Muscle layer of colon (tissue), 2 donors: Measurements from ENCODE around the gene OTOP2.
"Not testable (repeated sequence)": the region's sequence is repeated elsewhere in the genome, so short reads cannot be mapped to it uniquely, and the experiment has no call there.

Source experiments
- H3K27ac ChIP-seq: one replicate; pipeline ENCODE4 v1.7.0; 2013; ENCODE audit warnings: low read depth, mild to moderate bottlenecking, low read length, moderate library complexity
- H3K27me3 ChIP-seq, 2 donors: one replicate each; pipeline ENCODE4 v1.7.0; 2013; ENCODE audit warnings: low read length in 2 of 2, mild to moderate bottlenecking in 2 of 2; ENCODE audit not compliant: insufficient read depth in 2 of 2, control insufficient read depth in 1 of 2
- H3K36me3 ChIP-seq: one replicate; pipeline ENCODE4 v1.7.0; 2013; ENCODE audit warnings: mild to moderate bottlenecking, low read length; ENCODE audit not compliant: insufficient read depth
- H3K4me1 ChIP-seq: one replicate; pipeline ENCODE4 v1.7.0; 2013; ENCODE audit warnings: mild to moderate bottlenecking, low read length; ENCODE audit not compliant: insufficient read depth
- H3K4me3 ChIP-seq, 2 donors: one replicate each; pipeline ENCODE4 v1.7.0; 2013; ENCODE audit warnings: low read length in 2 of 2, low read depth in 1 of 2, mild to moderate bottlenecking in 1 of 2, moderate library complexity in 1 of 2
- H3K9ac ChIP-seq: one replicate; pipeline ENCODE4 v1.7.0; 2013; ENCODE audit warnings: low read length
- H3K9me3 ChIP-seq: one replicate; pipeline ENCODE4 v1.7.0; 2013; ENCODE audit warnings: mild to moderate bottlenecking, low read length
- donor health status: abdominal sarcoma.
- donor health status: Adenocarcinoma of cecum.

OTOP2 gene

DNA sequence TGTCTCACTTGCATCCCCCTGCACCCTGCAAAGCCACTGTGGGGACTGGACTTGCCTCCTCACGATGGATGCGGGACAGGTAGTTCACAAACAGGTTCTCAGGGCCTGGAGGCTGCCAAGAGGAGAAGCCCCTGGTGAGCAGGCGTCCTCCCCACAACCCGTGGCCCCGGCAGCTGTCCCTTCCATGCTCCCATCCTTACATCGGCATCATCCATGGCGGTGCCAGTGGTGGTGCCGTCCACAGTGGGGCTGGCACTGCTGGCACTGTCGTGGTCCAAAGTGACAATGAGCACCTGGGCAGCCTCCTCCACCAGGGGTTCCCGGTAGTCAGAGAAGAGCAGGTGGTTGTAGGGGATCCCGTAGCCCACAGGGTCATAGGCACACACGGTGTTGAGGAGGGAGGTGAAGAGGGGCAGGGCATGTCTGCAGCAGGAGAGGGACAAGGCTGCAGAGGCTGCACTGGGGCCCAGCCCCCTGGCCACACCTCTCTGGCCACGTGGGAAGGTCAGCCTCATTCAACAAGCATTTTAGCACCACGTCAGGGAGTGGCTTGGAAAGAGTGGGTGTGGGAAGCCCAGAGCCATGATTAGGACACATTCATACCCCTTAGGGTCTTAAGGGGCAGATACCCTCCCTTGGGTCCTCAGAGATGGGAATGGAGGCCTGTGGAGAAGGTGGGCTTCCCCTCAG, 35.9 kb downstream of the OTOP2 start:
- Histone ChIP-seq H3K36me3 (no peaks in the 10 kb centered on the region), H3K27me3 (peaks cover 0 to 3% of the 10 kb centered on the region in 2 donors), H3K27ac (no peak overlapping the region), H3K9me3 (no peaks in the 10 kb centered on the region), H3K4me3 (no peak overlapping the region), H3K4me1 (no peaks in the 10 kb centered on the region), H3K9ac (no peak overlapping the region)

DNA sequence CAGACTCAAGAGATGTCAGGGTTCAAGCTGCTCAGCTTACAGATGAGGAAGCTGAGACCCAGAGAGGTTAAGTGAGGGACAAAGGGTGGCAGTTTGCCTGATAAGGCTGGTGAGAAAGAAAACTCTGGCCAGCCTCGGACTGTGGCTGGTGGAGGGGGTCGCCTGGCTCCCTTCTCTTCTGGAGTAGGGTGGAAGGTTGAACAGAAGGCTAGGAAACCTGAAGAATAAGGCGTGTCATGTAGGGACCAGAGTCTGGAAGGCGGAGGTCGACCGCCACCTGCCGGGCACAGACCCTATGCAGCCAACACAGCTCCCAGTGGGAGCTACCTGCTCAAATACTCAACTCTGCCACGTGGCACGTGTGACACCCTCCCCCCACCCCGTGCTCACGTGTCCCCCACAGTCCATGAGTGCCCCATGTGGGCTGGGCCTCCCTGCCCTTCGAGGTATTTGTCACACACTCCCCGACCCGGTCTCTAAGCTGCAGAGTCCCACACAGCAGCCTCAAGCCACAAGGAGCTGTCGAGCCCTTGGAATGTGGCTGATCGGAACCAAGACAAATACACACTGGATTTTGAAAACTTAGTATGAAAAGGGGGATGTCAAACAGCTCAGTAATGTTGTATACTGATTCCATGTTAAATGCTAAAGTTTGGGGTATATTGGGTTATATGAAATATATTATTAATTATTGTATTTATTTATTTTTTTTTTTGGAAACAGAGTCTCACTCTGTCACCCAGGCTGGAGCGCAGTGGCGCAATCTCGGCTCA, 36.7 kb downstream of the OTOP2 start:
- H3K27me3 ChIP-seq, result peaks cover 0 to 3% of the 10 kb centered on the region in 2 donors
- H3K36me3 ChIP-seq, result no peaks in the 10 kb centered on the region
- H3K27ac ChIP-seq, result no peak overlapping the region
- H3K4me3 ChIP-seq, result no peak overlapping the region
- H3K9me3 ChIP-seq, result no peaks in the 10 kb centered on the region
- H3K9ac ChIP-seq, result no peak overlapping the region
- H3K4me1 ChIP-seq, result no peaks in the 10 kb centered on the region

DNA sequence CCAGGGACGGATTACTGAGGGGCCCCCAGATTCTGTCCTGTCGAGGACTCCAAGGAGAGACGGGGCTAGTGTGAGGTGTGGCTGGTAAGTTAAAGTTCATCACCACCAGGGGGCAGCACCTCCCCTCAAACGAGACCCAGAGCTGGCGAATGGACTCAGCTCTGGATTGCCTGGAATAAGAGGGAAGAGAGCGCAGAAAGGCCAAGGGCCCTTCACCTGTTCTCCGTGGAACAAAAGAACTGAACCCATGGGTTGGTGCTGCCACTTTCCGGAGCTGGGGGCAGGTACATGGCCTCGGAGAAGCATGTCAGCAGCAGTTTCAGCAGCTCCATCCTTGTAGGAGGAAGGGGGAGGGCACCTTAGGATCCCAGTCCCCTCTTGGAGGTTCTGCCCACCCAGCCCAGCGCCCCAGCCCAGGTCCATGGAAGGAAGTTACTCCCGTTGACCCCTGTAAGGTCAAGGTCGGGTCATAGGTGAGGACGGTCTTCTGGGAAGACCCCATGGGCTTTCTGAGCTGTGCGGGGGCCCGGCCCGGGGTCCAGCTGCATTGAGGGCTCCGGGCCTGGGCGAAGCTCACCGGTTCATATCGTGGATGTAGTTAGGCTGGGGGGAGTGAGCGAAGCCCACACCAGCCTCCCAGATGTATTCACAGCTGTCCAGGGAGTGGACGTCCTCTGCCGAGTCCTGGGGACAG, 37.7 kb downstream of the OTOP2 start:
- no peak overlapping the region for H3K4me3 ChIP-seq
- no peaks in the 10 kb centered on the region for H3K36me3 ChIP-seq
- H3K27ac ChIP-seq, result no peak overlapping the region
- H3K4me1 ChIP-seq, result no peaks in the 10 kb centered on the region
- H3K9ac ChIP-seq, result no peak overlapping the region
- H3K9me3 ChIP-seq, result no peaks in the 10 kb centered on the region
- peaks cover 0 to 3% of the 10 kb centered on the region in 2 donors for H3K27me3 ChIP-seq

DNA sequence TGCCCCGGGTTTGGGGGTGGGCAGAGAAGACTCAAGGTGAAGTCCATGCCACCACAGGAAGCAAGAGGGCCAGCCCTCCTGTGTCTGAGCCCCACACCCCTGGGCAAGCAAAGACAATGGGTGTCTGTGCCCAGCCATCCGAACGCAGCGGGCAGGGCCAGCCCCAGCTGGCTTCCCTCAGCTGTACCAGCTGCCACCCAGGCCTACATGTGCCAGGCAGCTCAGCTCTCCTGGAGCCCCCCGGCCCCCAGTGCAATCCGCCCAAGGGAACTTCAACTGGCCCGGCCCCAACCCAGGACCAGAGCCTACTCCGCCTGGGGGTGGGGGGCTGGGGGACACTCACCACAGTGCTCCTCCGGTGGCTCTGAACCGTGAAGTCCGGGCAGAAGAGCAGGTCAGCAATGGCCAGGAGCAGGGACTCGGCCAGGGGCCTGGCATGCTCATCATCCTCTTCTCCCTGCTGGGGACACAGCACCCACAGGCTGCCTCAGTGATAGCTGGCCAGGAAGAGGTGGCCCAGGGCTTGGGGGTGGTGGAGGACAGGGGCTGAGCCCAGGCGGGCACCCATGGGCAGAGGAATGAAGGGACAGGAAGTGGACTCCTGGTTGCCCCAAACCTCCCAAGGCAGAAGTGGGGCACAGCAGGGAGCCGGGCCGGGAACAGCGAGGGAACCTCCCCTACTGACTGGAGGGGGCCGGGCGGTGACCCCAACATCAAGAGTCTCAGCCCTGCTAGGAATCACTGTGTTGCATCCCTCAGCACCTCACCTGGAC, 38.7 kb downstream of the OTOP2 start:
- Histone ChIP-seq H3K4me3 (no peak overlapping the region), H3K9me3 (no peaks in the 10 kb centered on the region), H3K27me3 (peaks cover 0 to 3% of the 10 kb centered on the region in 2 donors), H3K36me3 (no peaks in the 10 kb centered on the region), H3K9ac (no peak overlapping the region), H3K27ac (no peak overlapping the region), H3K4me1 (no peaks in the 10 kb centered on the region)

DNA sequence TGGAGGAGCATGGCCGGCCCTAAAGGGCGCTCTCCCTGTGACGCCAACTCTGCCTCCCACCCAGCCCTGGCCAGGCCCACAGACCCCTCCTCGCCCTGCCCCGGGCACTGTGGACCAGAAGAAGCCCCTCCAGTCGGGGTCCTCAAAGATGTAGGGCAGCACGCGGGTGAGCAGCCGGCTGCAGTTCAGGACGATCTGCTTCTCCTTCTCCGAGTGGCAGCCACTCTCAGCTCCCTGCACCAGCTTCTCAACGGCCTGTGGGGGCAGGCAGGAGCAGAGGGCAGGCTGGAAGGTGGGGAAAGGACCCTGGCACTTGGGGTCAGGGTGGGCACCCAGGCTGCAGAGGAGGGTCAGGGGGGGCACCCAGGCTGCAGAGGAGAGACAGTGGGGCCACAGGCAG, 39.6 kb downstream of the OTOP2 start:
- no peak overlapping the region for H3K4me3 ChIP-seq
- no peak overlapping the region for H3K9ac ChIP-seq
- H3K27me3 ChIP-seq, result peaks cover 0 to 3% of the 10 kb centered on the region in 2 donors
- H3K27ac ChIP-seq, result no peak overlapping the region
- H3K9me3 ChIP-seq, result no peaks in the 10 kb centered on the region
- H3K4me1 ChIP-seq, result no peaks in the 10 kb centered on the region
- H3K36me3 ChIP-seq, result no peaks in the 10 kb centered on the region

DNA sequence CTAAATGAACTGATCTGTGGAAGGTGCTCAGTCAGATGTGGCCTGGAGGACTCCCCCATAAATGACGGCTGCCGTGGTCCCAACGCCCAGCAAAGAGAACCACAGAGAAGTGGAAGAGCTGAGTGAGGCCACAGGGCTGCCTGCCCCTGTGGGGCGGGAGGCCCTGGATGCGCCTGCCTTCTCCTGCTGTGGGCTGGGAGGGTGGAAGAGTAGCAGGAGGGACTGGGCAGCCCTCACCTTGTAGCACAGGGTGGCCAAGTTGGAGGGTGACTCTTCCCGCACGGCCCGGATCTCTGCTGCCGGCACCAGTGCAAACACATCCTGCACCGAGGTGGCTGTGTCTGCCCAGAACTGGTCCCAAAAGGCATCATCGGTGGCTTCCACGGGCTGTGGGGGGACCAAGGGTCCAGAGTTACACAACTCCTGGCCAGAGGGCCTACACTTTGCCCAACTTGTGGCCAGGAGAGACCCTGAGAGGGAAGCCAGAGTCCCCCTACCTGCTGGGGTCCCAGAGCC, 40.2 kb downstream of the OTOP2 start:
- peaks cover 0 to 3% of the 10 kb centered on the region in 2 donors for H3K27me3 ChIP-seq
- H3K9ac ChIP-seq, result no peak overlapping the region
- H3K4me3 ChIP-seq, result no peak overlapping the region
- no peak overlapping the region for H3K27ac ChIP-seq
- H3K4me1 ChIP-seq, result no peaks in the 10 kb centered on the region
- no peaks in the 10 kb centered on the region for H3K36me3 ChIP-seq
- no peaks in the 10 kb centered on the region for H3K9me3 ChIP-seq

DNA sequence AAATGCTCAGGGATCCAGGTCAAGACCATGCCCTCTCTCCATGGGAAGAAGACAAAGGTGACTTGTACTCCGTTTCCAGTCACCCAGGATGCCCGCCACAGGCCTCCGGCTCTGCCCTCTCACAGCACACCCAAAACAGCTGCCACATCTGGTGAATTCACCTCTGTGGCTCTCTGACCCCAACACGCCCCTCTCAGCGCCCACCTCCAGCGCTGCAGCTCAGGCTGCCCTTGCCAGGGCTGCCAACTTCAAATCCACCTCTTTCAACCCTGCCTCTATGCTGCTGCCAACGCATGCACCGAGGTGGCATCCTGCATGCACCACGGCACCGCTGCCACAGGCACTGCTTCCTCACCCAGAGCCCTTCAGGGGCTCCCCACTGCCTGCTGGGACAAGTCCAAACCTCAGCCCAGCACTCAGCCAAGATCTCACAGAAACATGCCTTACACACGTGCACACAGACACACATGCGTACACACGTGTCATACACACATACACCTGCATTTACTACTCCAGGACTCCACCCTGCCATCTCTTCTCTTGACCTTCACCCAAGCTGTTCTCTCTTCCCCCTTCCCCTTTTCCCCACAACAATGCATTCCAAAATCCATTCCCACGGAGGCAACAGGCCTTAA, 41.0 kb downstream of the OTOP2 start:
- Histone ChIP-seq H3K27ac (no peak overlapping the region), H3K9me3 (no peaks in the 10 kb centered on the region), H3K9ac (no peak overlapping the region), H3K36me3 (no peaks in the 10 kb centered on the region), H3K4me1 (no peaks in the 10 kb centered on the region), H3K27me3 (peaks cover 0 to 3% of the 10 kb centered on the region in 2 donors), H3K4me3 (no peak overlapping the region)

DNA sequence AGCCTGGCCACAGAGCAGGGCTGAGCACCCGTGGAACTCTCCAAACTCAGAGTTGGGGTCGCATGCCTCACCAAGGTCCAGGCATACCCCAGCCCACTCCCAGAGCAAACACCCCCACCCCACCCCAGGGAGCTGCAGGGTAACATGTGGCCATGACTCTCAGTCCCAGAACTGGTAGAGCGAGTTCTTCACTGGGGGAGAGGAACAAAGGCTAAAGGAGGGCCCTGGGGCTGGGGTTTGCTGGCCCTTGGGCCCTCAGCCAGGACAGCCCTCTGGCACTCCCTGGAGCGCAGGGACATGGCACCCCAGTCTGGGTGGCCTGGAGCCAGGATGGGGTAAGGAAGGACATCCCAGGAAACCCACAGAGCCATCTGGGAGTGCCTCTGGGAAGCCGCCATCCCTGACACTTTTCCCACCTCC, 44.3 kb downstream of the OTOP2 start:
- Histone ChIP-seq H3K27me3 (peaks cover 0 to 18% of the 10 kb centered on the region in 2 donors), H3K9me3 (no peaks in the 10 kb centered on the region), H3K27ac (no peak overlapping the region), H3K9ac (no peak overlapping the region), H3K4me1 (peaks cover 4% of the 10 kb centered on the region), H3K4me3 (no peak overlapping the region), H3K36me3 (no peaks in the 10 kb centered on the region)

DNA sequence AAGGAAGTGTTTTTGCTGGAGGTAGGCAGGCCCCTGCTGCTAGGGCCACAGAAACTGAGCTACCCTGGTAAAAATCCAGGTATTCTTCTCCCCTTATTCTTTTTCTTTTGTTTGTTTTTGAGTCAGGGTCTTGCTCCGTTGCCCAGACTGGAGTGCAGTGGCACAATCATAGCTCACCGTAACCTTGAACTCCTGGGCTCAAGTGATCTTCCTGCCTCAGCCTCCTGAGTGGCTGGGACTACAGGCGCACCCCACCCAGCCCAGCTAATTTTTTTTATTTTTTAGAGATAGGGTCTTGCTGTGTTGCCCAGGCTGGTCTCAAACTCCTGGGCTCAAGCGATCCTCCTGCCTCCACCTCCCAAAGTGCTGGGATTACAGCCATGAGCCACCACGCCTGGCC, 45.4 kb downstream of the OTOP2 start:
- H3K9ac ChIP-seq, H3K4me1 ChIP-seq, H3K27ac ChIP-seq: not testable (repeated sequence)

DNA sequence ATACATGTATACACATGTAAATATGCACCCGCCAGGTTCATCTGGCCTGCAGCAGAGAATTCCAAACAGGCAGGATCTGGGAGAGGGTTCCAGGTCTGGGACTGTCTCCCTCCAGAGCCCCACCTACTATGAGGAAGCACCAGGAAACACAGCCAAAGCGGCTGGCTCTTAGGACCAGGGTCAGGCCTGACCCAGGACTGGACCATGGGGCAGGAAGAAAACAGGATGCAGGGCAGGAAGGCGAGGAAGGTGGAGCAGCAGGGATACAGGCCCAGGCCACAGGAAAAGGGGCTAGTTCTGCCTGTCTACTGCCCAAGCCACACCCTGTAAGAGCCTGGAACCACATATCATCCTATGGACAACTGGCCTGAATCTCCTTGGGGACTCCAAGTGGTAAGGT, 46.3 kb downstream of the OTOP2 start:
- H3K4me1 ChIP-seq, result peaks cover 4% of the 10 kb centered on the region
- peaks cover 0 to 18% of the 10 kb centered on the region in 2 donors for H3K27me3 ChIP-seq
- H3K9ac ChIP-seq, result no peak overlapping the region
- no peaks in the 10 kb centered on the region for H3K36me3 ChIP-seq
- H3K27ac ChIP-seq, result no peak overlapping the region
- no peaks in the 10 kb centered on the region for H3K9me3 ChIP-seq
- H3K4me3 ChIP-seq, result no peak overlapping the region

More for the DNA sequence above, 45.4 kb downstream of the OTOP2 start:
- peaks cover 0 to 18% of the 10 kb centered on the region in 2 donors for H3K27me3 ChIP-seq
- not testable (repeated sequence) for H3K4me3 ChIP-seq, H3K36me3 ChIP-seq, H3K9me3 ChIP-seq
